OCI-LY3 (cell line): ENCODE data around the gene ELAVL4.

Source experiments
- H2AFZ ChIP-seq: fragments of 200-600, 300-600 bp; shearing (Covaris generic); 2 replicates; pipeline ENCODE4 v1.6.0; 2014; ENCODE audit warnings: antibody characterized with exemption, low read depth, low read length
- H3K27ac ChIP-seq: fragments of 200-600, 300-600 bp; sonication (generic); 2 replicates; pipeline ENCODE4 v1.5.1; 2014; ENCODE audit warnings: mild to moderate bottlenecking, low read length, moderate library complexity, mixed read lengths
- H3K27me3 ChIP-seq: fragments of 200-600, 300-600 bp; sonication (generic); 2 replicates; pipeline ENCODE4 v1.6.1; 2014; ENCODE audit warnings: low read depth, low read length, mixed read lengths
- H3K36me3 ChIP-seq: fragments of 200-600, 300-600 bp; sonication (generic); replicated peaks from 2 replicates; pipeline ENCODE3; 2014; ENCODE audit warnings: low read depth, low read length, mixed read lengths
- H3K4me1 ChIP-seq: fragments of 300-600, 200-600 bp; sonication (generic); 2 replicates; pipeline ENCODE4 v1.6.1; 2014; ENCODE audit warnings: low read length, mixed read lengths
- H3K4me2 ChIP-seq: fragments of 200-600, 300-600 bp; sonication (generic); 2 replicates; pipeline ENCODE4 v1.6.1; 2014; ENCODE audit warnings: low read length, mixed read lengths
- H3K4me3 ChIP-seq: fragments of 300-600, 200-600 bp; sonication (generic); 2 replicates; pipeline ENCODE4 v1.5.1; 2014; ENCODE audit warnings: antibody characterized with exemption, mild to moderate bottlenecking, low read length, moderate library complexity
- H3K79me2 ChIP-seq: fragments of 300-600, 200-600 bp; shearing (Covaris generic); 2 replicates; pipeline ENCODE4 v1.6.1; 2014; ENCODE audit warnings: mild to moderate bottlenecking, low read length, mixed read lengths
- H3K9ac ChIP-seq: fragments of 300-600, 200-600 bp; shearing (Covaris generic); 2 replicates; pipeline ENCODE4 v1.6.0; 2014; ENCODE audit warnings: mild to moderate bottlenecking, low read length, moderate library complexity
- H3K9me3 ChIP-seq: fragments of 200-600, 300-600 bp; shearing (Covaris generic); 2 replicates; pipeline ENCODE4 v1.6.1; 2014; ENCODE audit warnings: low read length, mixed read lengths; ENCODE audit not compliant: insufficient read depth
- H4K20me1 ChIP-seq: fragments of 200-600, 300-600 bp; sonication (generic); 2 replicates; pipeline ENCODE4 v1.6.1; 2016; ENCODE audit warnings: low read length, mixed read lengths; ENCODE audit not compliant: insufficient read depth
- CTCF ChIP-seq: fragments of 200-600, 300-600 bp; sonication (generic); IDR thresholded peaks from 2 replicates; pipeline ENCODE4 v1.5.1; 2014; ENCODE audit warnings: antibody characterized with exemption, low read length, low read depth
- EZH2phosphoT487 ChIP-seq: fragments of 200-600 bp; shearing (Covaris generic); IDR thresholded peaks from 2 replicates; pipeline ENCODE4 v1.6.1; 2018; ENCODE audit warnings: antibody characterized with exemption, mixed run types, low read depth

Gene ELAVL4

GRCh38 chr1:50208756-50209155 is 100.0 kb downstream of the ELAVL4 start:
- H3K4me3 ChIP-seq: no peak overlapping the region
- H2AFZ ChIP-seq: no peak overlapping the region
- no peaks in the 10 kb centered on the region for H3K27me3 ChIP-seq
- no peak overlapping the region for H3K27ac ChIP-seq
- H3K4me1 ChIP-seq: no peaks in the 10 kb centered on the region
- no peaks in the 10 kb centered on the region for H3K79me2 ChIP-seq
- no peak overlapping the region for H3K4me2 ChIP-seq
- H4K20me1 ChIP-seq: no peaks in the 10 kb centered on the region
- no peak overlapping the region for H3K9ac ChIP-seq
- H3K36me3 ChIP-seq: no peaks in the 10 kb centered on the region
- no peaks in the 10 kb centered on the region for H3K9me3 ChIP-seq
- no peak for TF ChIP-seq EZH2phosphoT487
- no peak for TF ChIP-seq CTCF

GRCh38 chr1:50209749-50210148 is 101.0 kb downstream of the ELAVL4 start:
- Histone ChIP-seq H4K20me1 (no peaks in the 10 kb centered on the region), H3K4me2 (no peak overlapping the region), H2AFZ (no peak overlapping the region), H3K79me2 (no peaks in the 10 kb centered on the region), H3K9me3 (no peaks in the 10 kb centered on the region), H3K4me1 (no peaks in the 10 kb centered on the region), H3K36me3 (no peaks in the 10 kb centered on the region), H3K27ac (no peak overlapping the region), H3K9ac (no peak overlapping the region), H3K27me3 (no peaks in the 10 kb centered on the region), H3K4me3 (no peak overlapping the region)
- TF ChIP-seq CTCF (no peak), EZH2phosphoT487 (no peak)

- TF ChIP-seq CTCF: no peak
- TF ChIP-seq EZH2phosphoT487: no peak
- no peak overlapping the region for H3K4me2 ChIP-seq
- H3K4me3 ChIP-seq: no peak overlapping the region
- no peak overlapping the region for H3K27ac ChIP-seq
- no peaks in the 10 kb centered on the region for H4K20me1 ChIP-seq
- no peaks in the 10 kb centered on the region for H3K4me1 ChIP-seq
- H3K9ac ChIP-seq: no peak overlapping the region
- no peaks in the 10 kb centered on the region for H3K9me3 ChIP-seq
- H3K79me2 ChIP-seq: no peaks in the 10 kb centered on the region
- H3K27me3 ChIP-seq: no peaks in the 10 kb centered on the region
- H3K36me3 ChIP-seq: no peaks in the 10 kb centered on the region
- no peak overlapping the region for H2AFZ ChIP-seq
Measured at GRCh38 chr1:50213505-50213904, 104.8 kb downstream of the ELAVL4 start.

GRCh38 chr1:50214717-50215116 is 106.0 kb downstream of the ELAVL4 start:
- Histone ChIP-seq H3K36me3 (no peaks in the 10 kb centered on the region), H3K27me3 (no peaks in the 10 kb centered on the region), H2AFZ (no peak overlapping the region), H3K4me3 (no peak overlapping the region), H3K79me2 (no peaks in the 10 kb centered on the region), H3K4me1 (no peaks in the 10 kb centered on the region), H4K20me1 (no peaks in the 10 kb centered on the region), H3K9me3 (no peaks in the 10 kb centered on the region), H3K4me2 (no peak overlapping the region), H3K27ac (no peak overlapping the region), H3K9ac (no peak overlapping the region)
- TF ChIP-seq CTCF (no peak), EZH2phosphoT487 (no peak)
